ENCODE data around the gene RAB31.
A peak's percentile ranks its signal among the peaks of the same experiment; 100 is the strongest.

Gene RAB31

DNA sequence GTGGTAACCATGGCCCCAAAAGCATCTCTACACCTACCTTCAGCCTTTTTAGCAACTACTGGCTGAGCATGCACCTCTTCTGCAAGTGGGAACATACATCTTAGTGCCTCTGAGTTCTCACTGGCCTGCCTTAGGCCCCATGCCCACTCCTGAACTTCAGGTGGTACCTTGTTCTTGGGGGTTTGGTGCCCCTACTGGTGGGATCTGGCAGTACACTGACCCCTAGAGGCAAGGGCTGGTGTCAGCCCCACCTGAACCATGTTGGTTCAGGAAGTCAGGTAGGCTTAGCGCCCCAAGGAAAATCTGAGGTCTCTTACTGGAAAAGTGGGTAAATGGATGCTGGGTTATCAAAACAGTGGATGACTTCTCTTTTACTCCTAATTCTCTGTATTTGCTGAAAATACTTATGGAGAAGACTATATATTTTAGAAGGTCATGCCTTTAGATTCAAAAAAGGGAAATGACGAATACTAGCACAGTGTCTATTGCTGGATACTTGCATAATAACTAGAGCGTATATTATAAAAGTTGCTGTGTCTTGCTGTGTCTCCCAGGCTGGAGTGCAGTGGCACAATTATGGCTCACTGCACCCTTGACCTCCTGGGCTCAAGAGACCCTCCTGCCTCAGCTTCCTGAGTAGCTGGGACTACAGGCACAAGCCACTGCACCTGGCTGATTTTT, 84.6 kb downstream of the RAB31 start:
- no peak for DNase-seq (ENCODE audit: low spot score)

DNA sequence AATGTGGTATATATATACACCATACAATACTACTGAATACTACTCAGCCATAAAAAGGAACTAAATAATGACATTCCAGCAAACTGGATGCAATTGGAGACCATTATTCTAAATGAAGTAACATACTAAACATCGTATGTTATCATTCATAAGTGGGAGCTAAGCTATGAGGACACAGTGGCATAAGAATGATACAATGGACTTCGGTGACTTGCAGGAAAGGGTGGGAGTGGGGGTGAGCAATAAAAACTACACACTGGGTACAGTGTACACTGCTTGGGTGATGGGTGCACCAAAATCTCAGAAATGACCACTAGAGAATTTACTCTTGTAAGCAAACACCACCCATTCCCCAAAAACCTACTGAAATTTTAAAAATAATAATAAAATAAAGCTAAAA, 87.9 kb downstream of the RAB31 start:
- no peak for DNase-seq (ENCODE audit: low spot score)

- DNase-seq (ENCODE audit: low spot score): no peak
Observed at GRCh38 chr18:9796935-9797549, 88.9 kb downstream of the RAB31 start.

DNA sequence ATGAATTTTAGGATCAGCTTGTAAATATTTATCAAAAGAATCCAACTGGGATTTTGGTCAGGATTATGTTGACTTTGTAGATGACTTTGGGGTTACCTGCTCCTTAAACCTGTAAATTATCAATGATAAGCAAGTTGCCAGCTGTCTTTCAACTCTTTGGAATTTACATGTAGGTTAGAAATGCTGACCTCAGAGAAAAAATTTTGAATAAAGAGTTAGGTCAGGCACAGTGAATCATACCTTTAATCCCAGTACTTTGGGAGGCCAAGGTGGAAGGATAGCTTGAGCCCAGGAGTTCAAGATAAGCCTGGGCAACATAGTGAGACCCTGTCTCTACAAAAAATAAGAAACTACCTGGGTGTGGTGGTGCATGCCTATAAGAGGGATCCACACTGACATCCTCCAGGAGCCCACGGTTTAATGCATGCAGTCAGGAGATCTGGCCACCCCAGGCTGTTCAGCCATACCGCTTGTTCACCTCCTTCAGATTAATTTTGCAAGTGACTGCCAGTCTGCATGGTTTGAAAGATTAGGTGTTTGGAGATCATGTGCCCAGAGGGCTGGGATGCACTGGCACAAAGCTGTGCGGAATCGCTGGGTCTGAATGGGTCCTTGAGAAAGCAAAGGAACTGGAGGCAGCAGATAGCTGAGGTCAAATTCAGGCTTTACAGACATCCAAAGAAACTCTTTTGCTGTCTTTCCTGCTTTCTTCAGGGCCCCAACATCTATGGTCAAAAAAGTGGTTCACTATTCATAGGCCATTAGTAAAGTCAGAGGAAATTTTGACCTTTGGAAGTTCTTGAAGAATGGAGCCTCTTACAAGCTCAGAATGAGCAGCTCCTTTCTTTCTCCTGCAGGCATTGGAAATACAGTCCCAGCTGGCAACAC, 94.3 kb downstream of the RAB31 start:
- DNase-seq (ENCODE audit: low spot score): no peak

DNA sequence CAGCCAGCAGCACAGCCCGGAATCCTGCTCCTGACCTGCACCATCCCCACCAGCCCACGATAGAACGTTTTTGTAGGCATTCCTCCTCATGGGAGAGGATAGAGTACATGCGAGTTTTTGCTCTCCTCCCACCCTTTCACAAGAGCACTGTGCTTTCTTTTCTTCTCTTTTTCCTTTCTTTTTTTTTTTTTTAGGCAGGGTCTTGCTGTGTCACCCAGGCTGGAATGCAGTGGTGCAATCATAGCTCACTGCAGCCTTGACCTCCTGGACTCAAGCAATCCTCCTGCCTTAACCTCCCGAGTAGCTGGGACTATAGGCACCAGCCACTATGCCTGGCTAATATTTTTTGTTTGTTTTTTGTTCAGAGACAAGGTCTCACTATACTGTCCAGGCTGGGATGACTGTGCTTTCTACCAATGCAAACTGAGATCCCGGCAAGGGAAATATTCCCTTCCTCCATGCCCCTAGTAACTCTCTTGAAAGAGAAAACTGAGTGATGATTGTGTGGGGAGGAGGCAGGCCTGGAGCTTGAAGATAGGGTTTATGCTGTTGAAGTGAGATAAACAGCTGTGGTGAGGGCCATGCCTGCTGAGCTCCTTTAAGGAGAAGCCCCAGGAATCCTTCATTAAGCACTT, 95.1 kb downstream of the RAB31 start:
- no peak for DNase-seq (ENCODE audit: low spot score)

GRCh38 chr18:9803698-9804516, 95.8 kb downstream of the RAB31 start:
- no peak for DNase-seq (ENCODE audit: low spot score)

DNA sequence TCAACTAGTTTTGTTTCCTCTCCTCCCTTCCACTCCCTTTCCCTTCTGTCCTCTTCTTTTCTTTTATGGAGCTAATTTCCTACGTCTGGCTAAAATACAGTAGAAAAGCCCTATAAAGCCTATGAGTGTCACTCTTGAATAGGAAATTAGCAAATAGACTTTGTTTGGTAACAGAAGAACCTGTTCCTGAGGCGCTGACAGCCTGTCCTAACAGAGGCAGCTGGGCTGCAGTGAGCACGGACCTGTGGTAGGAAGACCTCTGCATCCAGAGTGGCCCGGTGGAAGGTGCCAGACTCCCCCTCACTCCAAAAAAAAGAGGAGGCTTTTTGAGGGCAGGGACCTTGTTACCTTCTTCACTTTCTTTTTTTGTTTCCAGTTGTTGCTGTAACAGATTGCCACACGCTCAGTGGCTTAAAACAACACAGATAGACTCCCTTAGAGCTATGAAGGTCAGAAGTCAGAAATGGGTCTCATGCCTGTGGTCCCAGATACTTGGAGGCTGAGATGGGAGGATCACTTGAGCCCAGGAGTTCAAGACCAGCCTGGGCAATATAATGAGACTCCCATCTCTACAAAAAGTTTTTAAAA, 96.5 kb downstream of the RAB31 start:
- no peak for DNase-seq (ENCODE audit: low spot score)

- no peak for DNase-seq (ENCODE audit: low spot score)
Observed at GRCh38 chr18:9806905-9807304, 98.8 kb downstream of the RAB31 start.

DNA sequence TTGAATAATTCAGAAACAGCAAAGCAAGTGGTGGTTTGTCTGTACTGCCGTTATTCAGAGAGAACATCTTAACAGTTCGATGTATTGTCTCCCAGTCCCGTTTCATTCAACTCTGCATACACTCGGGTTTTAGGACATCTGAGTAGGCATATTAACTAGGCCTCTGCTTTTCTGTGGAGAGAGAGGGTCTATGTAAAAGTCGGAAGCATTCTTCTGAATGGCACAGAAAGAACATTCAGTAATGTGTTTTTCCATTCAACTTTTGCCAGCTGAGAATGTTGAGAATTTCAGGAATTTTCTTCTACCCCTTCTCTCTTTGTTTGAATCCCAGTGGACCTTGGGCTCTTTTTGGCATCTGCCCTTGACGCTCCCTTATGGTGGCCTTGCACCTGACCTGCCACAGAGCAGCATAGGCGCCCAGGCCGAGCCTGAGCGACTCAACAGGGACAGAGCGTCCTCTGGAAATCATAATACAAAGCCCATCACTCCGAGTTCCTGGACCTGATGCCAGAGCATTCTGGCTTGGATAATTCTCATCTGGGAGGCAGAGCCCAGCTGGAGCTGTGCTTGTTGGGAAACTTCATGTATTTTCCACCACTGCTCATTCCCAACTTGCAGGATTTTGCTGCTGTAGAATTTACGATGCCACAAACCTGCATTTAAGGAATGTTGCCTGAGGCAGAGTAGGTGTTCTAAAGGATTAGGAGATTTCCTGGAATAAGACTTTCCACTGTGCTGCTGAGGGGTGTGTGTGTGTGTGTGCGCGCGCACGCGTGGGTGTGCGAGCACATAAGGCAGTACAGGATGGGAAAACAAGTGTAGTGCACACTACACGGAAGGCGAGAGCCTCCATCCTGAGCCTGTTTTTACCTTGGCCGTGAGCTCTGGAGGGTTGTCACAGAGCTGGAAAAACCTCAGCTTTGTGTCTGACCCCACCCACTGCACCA, 100.5 kb downstream of the RAB31 start:
- DNase-seq (ENCODE audit: low spot score): no peak

DNA sequence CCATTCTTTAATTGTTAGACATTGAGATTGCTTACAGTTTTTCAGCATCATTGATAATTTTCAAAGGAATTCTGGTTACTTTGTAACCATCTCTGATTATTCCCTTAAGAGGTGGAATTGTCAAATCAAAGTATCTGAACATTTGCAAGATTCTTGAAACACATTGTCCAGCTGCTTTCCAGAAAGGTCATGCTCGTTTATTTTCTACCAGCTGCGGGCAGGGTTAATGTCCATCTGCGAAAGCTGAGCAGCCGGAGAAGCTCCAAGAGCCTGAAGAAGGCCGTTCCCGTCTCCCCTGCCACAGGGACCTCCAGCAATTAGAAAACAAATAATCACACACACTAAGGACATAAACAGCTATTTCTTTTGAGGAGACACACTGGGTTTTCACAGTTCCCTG, 101.6 kb downstream of the RAB31 start:
- no peak for DNase-seq (ENCODE audit: low spot score)

DNA sequence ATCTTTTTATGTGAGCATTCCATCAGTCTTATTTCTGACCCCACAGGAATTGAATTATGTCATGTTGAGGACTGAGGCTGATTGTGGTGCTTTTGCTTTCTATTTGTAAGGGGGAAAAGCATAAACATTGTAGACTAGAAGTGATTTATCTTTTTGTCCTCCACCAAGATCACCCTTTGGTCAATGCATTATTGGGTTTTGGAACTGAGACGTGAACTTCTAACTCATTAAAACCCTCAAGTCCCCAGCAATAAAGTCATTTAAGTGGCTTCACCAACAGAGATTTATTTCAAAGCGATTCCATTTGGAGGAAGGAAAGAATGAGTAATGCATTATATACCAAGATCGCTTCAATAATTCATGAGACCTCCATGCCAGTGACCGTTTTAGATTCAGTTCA, 102.2 kb downstream of the RAB31 start:
- no peak for DNase-seq (ENCODE audit: low spot score)

DNA sequence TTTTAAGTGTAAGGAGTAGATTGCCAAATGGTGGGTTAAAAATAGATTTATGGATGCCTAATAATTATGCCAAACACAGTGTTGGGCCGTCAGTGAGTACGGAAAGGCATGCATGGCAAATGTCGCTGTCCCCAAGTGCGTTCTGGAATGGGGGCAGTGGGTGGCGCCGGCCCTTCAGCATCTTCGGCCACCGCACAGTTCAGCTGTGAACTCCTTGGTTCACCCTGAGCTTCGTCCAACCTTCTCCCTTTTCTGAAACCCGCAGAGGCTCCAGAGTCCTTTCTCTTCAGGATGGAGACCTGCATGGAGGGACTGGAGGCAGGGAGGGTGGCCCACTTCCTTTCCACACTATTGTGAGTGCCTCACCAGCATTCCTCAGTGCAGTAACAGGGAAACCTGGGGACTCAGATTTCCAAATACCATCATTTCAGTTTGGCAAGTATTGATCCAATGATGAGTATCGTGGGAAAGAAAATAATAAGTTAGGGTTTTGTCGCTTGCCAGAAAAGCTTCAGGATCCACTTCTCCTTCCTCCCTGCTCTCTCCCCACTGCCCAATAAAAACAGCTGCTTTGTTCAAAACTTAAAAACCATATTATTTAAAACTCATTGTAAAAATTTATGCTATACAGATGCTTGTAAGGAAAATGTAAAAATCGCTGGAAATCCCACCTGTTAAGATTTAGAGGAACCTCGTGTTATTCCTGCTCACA, 103.0 kb downstream of the RAB31 start:
- DNase-seq (ENCODE audit: low spot score): no peak

DNA sequence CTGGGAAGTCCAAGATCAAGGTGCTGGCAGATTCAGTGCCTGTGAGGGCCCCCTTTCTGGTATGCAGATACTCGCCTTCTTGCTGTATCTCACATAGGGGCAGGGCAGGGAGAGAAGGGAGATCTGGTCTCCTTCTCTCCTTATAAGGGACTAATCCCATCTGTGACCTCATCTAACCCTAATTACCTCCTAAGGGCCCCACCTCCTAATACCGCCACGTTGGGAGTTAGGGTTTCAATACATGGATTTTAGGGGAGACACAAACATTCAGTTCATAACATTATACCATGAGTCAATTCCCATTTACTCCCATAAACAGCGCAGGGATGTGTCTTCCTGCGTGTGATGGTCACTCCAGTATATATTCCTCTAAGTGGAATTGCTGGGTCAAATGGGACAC, 103.9 kb downstream of the RAB31 start:
- DNase-seq (ENCODE audit: low spot score): no peak

DNA sequence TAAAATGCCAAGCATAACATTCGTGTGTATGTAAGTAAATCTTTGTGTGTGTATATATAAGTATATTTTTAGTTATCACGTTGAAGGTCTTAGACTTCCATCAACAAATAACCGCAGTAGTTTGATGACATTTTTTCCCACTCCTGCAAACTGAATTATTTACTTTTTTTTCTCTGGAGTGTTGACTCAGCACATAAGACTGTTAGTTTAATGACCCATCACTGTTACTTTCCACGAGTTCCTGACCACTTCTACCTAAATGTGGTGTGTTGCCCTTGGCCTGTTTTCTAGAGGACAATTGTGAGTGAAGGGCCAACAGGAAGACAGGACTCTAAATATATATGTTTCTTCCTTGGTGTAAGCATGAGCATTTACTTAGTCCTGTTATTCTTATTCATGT, 106.3 kb downstream of the RAB31 start:
- peak; percentile 51 for DNase-seq (ENCODE audit: low spot score)

DNA sequence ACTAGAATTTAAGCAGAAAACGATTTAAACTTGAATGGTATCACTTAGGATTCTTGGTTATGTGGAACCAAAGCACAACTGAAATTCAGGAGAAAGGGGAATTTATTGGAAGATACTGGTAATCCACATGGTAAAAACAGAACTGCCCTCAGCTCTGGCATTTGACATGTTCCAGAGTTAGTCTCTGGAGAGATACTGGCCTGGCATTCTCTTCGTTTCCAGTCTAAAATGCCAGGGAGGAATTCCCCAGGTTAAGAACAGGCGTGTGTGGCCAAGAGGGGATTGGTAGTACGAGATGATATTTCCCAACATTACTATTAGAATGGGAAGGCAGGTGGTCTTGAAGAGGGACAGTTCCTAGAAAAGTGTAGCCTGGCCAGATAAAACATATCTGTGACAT, 109.2 kb downstream of the RAB31 start:
- DNase-seq (ENCODE audit: low spot score): no peak

- DNase-seq (ENCODE audit: low spot score): no peak
Observed at GRCh38 chr18:9817725-9818422, 109.8 kb downstream of the RAB31 start.

DNA sequence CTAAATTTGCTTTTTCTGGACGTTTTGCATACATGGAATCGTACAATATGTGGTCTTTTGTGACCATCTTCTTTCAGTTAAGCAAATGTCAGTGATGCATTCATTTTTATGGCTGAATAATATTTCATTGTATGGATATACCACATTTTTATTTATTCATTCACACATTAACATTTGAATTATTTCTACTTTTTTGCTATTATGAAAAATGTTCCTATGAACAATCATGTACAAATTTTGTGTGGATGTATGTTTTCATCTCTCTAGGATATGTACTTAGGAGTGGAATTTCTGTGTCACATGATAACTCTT, 110.3 kb downstream of the RAB31 start:
- DNase-seq (ENCODE audit: low spot score): no peak

- DNase-seq (ENCODE audit: low spot score): no peak
Observed at GRCh38 chr18:9820127-9820526, 112.0 kb downstream of the RAB31 start.

- no peak for DNase-seq (ENCODE audit: low spot score)
Observed at GRCh38 chr18:9820719-9821118, 112.6 kb downstream of the RAB31 start.
